CD4-positive, alpha-beta T cell (primary cell): ENCODE data around the gene PDE4B. TPM values are rescaled to one million over a fixed set of nuclear protein-coding genes. Genes with fewer than 3 reads are reported as not detected.
"Not testable (repeated sequence)": the region's sequence is repeated elsewhere in the genome, so short reads cannot be mapped to it uniquely, and the experiment has no call there.

Source experiments
- ATAC-seq: fragments of 200-7000 bp; cut with Tn5 transposase; one replicate; pipeline ENCODE4 v1.10.0; 2022; ENCODE audit warnings: mild to moderate bottlenecking; ENCODE audit not compliant: poor library complexity
- CTCF ChIA-PET: fragments of 350-600 bp; sonication (Branson Sonifier 250); formaldehyde crosslinking; loops from one replicate; lab custom pipeline; 2021; ENCODE audit warnings: antibody characterized with exemption, inconsistent platforms; lab: Charles Lee
- POLR2A ChIA-PET: fragments of 350-600 bp; sonication (Branson Sonifier 250); formaldehyde crosslinking; loops from one replicate; lab custom pipeline; 2021; ENCODE audit warnings: antibody characterized with exemption, inconsistent platforms; lab: Charles Lee
- DNase-seq, 14 experiments: peaks; one replicate each; pipeline ENCODE4 v3.0.0-alpha.2; 2013 to 2020; ENCODE audit warnings: mixed read lengths in 2 of 14
- H3K27ac ChIP-seq, 2 donors: one replicate each; pipeline versions ENCODE4 v1.5.1 to v1.7.0; 2013; ENCODE audit warnings: low read length in 2 of 2, low read depth in 1 of 2, mild to moderate bottlenecking in 1 of 2
- H3K27me3 ChIP-seq, 2 experiments: 1 replicate in 1 of 2; 2 replicates in 1 of 2; pipeline versions ENCODE4 v1.6.1 to v1.7.0; 2013; ENCODE audit warnings: low read length in 2 of 2, control low read depth in 1 of 2, mild to moderate bottlenecking in 1 of 2, moderate library complexity in 1 of 2; ENCODE audit not compliant: insufficient read depth in 2 of 2, control insufficient read depth in 1 of 2
- H3K36me3 ChIP-seq: one replicate; pipeline ENCODE4 v1.6.1; 2013; ENCODE audit warnings: low read length, control low read depth; ENCODE audit not compliant: insufficient read depth
- H3K4me1 ChIP-seq: one replicate; pipeline ENCODE4 v1.6.1; 2013; ENCODE audit warnings: low read length, control low read depth; ENCODE audit not compliant: insufficient read depth
- H3K4me3 ChIP-seq: one replicate; pipeline ENCODE4 v1.5.1; 2013; ENCODE audit warnings: mild to moderate bottlenecking, low read length, moderate library complexity
- H3K9me3 ChIP-seq, 2 experiments: 1 replicate in 1 of 2; 2 replicates in 1 of 2; pipeline versions ENCODE4 v1.6.1 to v1.7.0; 2013; ENCODE audit warnings: low read length in 2 of 2, mild to moderate bottlenecking in 2 of 2, control low read depth in 1 of 2, moderate library complexity in 1 of 2; ENCODE audit not compliant: control insufficient read depth in 1 of 2, insufficient read depth in 1 of 2
- H3K27ac Mint-ChIP-seq: one replicate; pipeline ENCODE4 v1.8.0; 2020; ENCODE audit warnings: mixed read lengths
- H3K27me3 Mint-ChIP-seq: one replicate; pipeline ENCODE4 v1.8.0; 2021; ENCODE audit warnings: mixed read lengths
- H3K36me3 Mint-ChIP-seq: one replicate; pipeline ENCODE4 v1.8.0; 2021; ENCODE audit warnings: low read depth, mixed read lengths
- H3K4me1 Mint-ChIP-seq: one replicate; pipeline ENCODE4 v1.8.0; 2021; ENCODE audit warnings: low read depth, mixed read lengths
- H3K4me3 Mint-ChIP-seq: one replicate; pipeline ENCODE4 v1.8.0; 2020; ENCODE audit warnings: mild to moderate bottlenecking, mixed read lengths
- H3K9me3 Mint-ChIP-seq: one replicate; pipeline ENCODE4 v1.8.0; 2020; ENCODE audit warnings: mixed read lengths
- CTCF ChIP-seq: fragments of 200-600 bp; IDR thresholded peaks from one replicate; pipeline ENCODE4 v1.8.0; 2022; ENCODE audit warnings: antibody characterized with exemption, mild to moderate bottlenecking
- intact Hi-C, 2 experiments: fragments of 100-400 bp; cut with DNase I in 1 of 2; cut with micrococcal nuclease in 1 of 2; formaldehyde crosslinking; loops; one replicate each; pipeline versions ENCODE4 v1.15.1 to v1.9.0; 2023 to 2025; cut with DNase I, micrococcal nuclease
- total RNA-seq, 174 experiments: library from RNA in 2 of 174; stranded (reverse) in 2 of 174; gene quantifications; one replicate each; pipeline ENCODE4 v1.2.3 and lab custom pipeline; 2021 to 2026

PDE4B gene
- total RNA-seq, 2 experiments from 2014 or later: 155 to 159 TPM

- POLR2A ChIA-PET: no interaction called here
- Histone ChIP-seq H3K4me1 (no peaks in the 10 kb centered on the region), H3K9me3 (no peaks in the 10 kb centered on the region), H3K27me3 (peaks cover 0 to 6% of the 10 kb centered on the region in 2 experiments), H3K27ac (no peak overlapping the region), H3K4me3 (no peak overlapping the region), H3K36me3 (no peaks in the 10 kb centered on the region)
- no peak for TF ChIP-seq CTCF
- CTCF ChIA-PET: no interaction called here
- Mint-ChIP-seq H3K36me3 (no peaks in the 10 kb centered on the region), H3K4me3 (no peak overlapping the region), H3K9me3 (no peaks in the 10 kb centered on the region), H3K27me3 (peaks cover 22% of the 10 kb centered on the region), H3K4me1 (no peaks in the 10 kb centered on the region), H3K27ac (no peak overlapping the region)
- ATAC-seq (no peak), DNase-seq (no peak)
- intact Hi-C loops: no loop called here
Measured at GRCh38 chr1:66050123-66050522, 257.4 kb downstream of the PDE4B start.

GRCh38 chr1:66050633-66051032, 257.9 kb downstream of the PDE4B start:
- Mint-ChIP-seq H3K4me3 (no peak overlapping the region), H3K27me3 (peaks cover 19% of the 10 kb centered on the region), H3K9me3 (no peaks in the 10 kb centered on the region), H3K4me1 (no peaks in the 10 kb centered on the region), H3K27ac (no peak overlapping the region), H3K36me3 (no peaks in the 10 kb centered on the region)
- intact Hi-C loops: no loop called here
- ChIA-PET CTCF (no interaction called here), POLR2A (no interaction called here)
- no peak for TF ChIP-seq CTCF
- H3K27ac ChIP-seq: no peak overlapping the region
- H3K27me3 ChIP-seq: peaks cover 0 to under 1% of the 10 kb centered on the region in 2 experiments
- ATAC-seq (no peak), DNase-seq (no peak)
- no peaks in the 10 kb centered on the region for H3K4me1 ChIP-seq
- no peaks in the 10 kb centered on the region for H3K36me3 ChIP-seq
- no peaks in the 10 kb centered on the region for H3K9me3 ChIP-seq
- no peak overlapping the region for H3K4me3 ChIP-seq

GRCh38 chr1:66055092-66055491, 262.4 kb downstream of the PDE4B start:
- Mint-ChIP-seq H3K4me1 (no peaks in the 10 kb centered on the region), H3K36me3 (no peaks in the 10 kb centered on the region), H3K4me3 (no peak overlapping the region), H3K27me3 (peaks cover 11% of the 10 kb centered on the region), H3K27ac (no peak overlapping the region), H3K9me3 (no peaks in the 10 kb centered on the region)
- Histone ChIP-seq H3K4me3 (no peak overlapping the region), H3K27me3 (no peaks in the 10 kb centered on the region), H3K36me3 (no peaks in the 10 kb centered on the region), H3K27ac (no peak overlapping the region), H3K4me1 (no peaks in the 10 kb centered on the region), H3K9me3 (peaks cover 0 to 4% of the 10 kb centered on the region in 2 experiments)
- DNase-seq (no peak), ATAC-seq (no peak)
- no peak for TF ChIP-seq CTCF
- ChIA-PET POLR2A (no interaction called here), CTCF (no interaction called here)
- intact Hi-C loops: no loop called here

- H3K4me3 Mint-ChIP-seq, DNase-seq, CTCF ChIA-PET, H3K4me1 ChIP-seq, ATAC-seq, H3K9me3 Mint-ChIP-seq, POLR2A ChIA-PET, H3K9me3 ChIP-seq, H3K36me3 Mint-ChIP-seq, H3K4me1 Mint-ChIP-seq, H3K27me3 Mint-ChIP-seq, H3K27ac Mint-ChIP-seq, H3K27me3 ChIP-seq, H3K36me3 ChIP-seq, H3K27ac ChIP-seq, intact Hi-C loops, H3K4me3 ChIP-seq: not testable (repeated sequence)
Measured at GRCh38 chr1:66057448-66057847, 264.8 kb downstream of the PDE4B start.
